Activated CD4-positive, alpha-beta T cell treated with anti-CD3 and anti-CD28 coated beads, Interleukin-2, amount 50 U/mL, for 48 hours (primary cell): ENCODE data around the gene NPFFR1.

ENCODE experiments used
- DNase-seq, 2 experiments: peaks; one replicate each; pipeline ENCODE4 v3.0.0-alpha.2; 2020

Gene NPFFR1

DNA sequence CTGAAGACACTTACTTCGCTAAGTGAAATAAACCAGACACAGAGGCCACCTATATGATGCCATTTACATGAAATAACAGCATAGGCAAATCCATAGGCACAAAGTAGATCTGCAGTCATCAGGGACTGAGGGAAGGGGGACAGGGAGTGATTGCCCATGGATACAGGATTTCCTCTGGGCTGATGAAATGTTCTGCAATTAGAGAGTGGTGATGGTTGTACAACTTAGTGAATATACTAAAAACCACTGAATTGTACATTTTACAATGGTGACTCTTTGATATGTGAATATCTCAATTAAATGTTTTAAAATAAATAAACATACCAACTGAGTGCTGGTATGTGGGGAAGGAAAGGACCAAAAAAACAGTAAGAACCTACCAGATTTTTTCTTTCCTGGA, 70.9 kb downstream of the NPFFR1 start:
- DNase-seq: no peak

GRCh38 chr10:70212277-70212676, 71.5 kb downstream of the NPFFR1 start:
- DNase-seq: no peak

DNA sequence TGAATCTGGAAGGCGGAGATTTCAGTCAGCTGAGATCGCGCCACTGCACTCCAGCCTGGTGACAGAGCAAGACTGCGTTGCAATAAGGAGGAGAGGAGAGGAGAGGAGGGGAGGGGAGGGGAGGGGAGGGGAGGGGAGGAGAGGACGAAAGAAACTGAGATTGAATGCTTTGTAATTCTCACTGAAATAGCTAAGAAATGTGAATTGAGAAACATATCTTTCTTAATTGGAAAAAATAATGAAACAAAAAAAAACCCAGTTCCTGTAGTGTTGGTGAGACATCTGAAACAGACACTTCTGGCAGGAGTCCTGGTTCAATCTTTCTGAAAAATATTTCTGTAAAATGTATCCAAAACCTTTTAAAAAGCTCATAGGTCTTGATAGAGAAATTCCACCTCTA, 77.0 kb downstream of the NPFFR1 start:
- DNase-seq: no peak

- no peak for DNase-seq
Measured at GRCh38 chr10:70201105-70201504, 82.7 kb downstream of the NPFFR1 start.

- DNase-seq: no peak
Measured at GRCh38 chr10:70198696-70199466, 84.9 kb downstream of the NPFFR1 start.
